H1 (cell line): ENCODE data around the gene CDH6. TPM values are rescaled to one million over a fixed set of nuclear protein-coding genes. Genes with fewer than 3 reads are reported as not detected.

Experiments used
- CTCF ChIA-PET: fragments of 300-600 bp; sonication (Branson Sonifier 250); formaldehyde crosslinking; loops from one replicate; lab custom pipeline; 2021; ENCODE audit not compliant: partially characterized antibody; lab: Charles Lee
- POLR2A ChIA-PET: fragments of 300-600 bp; sonication (Branson Sonifier 250); formaldehyde crosslinking; loops from one replicate; lab custom pipeline; 2021; ENCODE audit warnings: inconsistent platforms; ENCODE audit not compliant: partially characterized antibody; lab: Charles Lee
- DNase-seq, 2 experiments: peaks; one replicate each; pipeline versions ENCODE4 v3.0.0 to v3.0.0-alpha.2; 2010 to 2022; ENCODE audit warnings: low spot score in 2 of 2, low read depth in 1 of 2, mixed read lengths in 1 of 2
- FAIRE-seq: peaks from 2 replicates; lab custom pipeline; 2011; peaks lifted over from hg19 to GRCh38; lab: Jason Lieb, UNC
- H2AFZ ChIP-seq: 2 replicates; pipeline ENCODE4 v1.8.1; 2012; ENCODE audit warnings: low read length, inconsistent platforms
- H2AK5ac ChIP-seq: 2 replicates; pipeline ENCODE4 v1.6.1; 2013; ENCODE audit warnings: low read depth, low read length
- H2BK120ac ChIP-seq: replicated peaks from 2 replicates; pipeline ENCODE3; 2013; ENCODE audit warnings: low read depth, low read length, inconsistent platforms
- H2BK12ac ChIP-seq: 2 replicates; pipeline ENCODE4 v1.6.1; 2013; ENCODE audit warnings: low read depth, low read length
- H2BK15ac ChIP-seq: 2 replicates; pipeline ENCODE4 v1.6.1; 2013; ENCODE audit warnings: low read length
- H2BK20ac ChIP-seq: 2 replicates; pipeline ENCODE4 v1.6.1; 2013; ENCODE audit warnings: low read length
- H2BK5ac ChIP-seq: 2 replicates; pipeline ENCODE4 v1.6.1; 2013; ENCODE audit warnings: low read depth, low read length
- H3K14ac ChIP-seq: 2 replicates; pipeline ENCODE4 v1.6.1; 2013; ENCODE audit warnings: inconsistent platforms; ENCODE audit not compliant: insufficient read length
- H3K18ac ChIP-seq: 2 replicates; pipeline ENCODE4 v1.6.1; 2013; ENCODE audit warnings: low read length; ENCODE audit errors: extremely low read depth
- H3K23ac ChIP-seq: 2 replicates; pipeline ENCODE4 v1.6.1; 2013; ENCODE audit warnings: inconsistent platforms; ENCODE audit not compliant: insufficient read length
- H3K23me2 ChIP-seq: 2 replicates; pipeline ENCODE4 v1.6.1; 2013; ENCODE audit warnings: low read depth, low read length
- H3K27ac ChIP-seq: 2 replicates; pipeline ENCODE4 v1.6.1; 2011; ENCODE audit warnings: low read depth, low read length, inconsistent platforms
- H3K27me3 ChIP-seq, 4 experiments: replicated peaks in 1 of 4; 1 replicate in 1 of 4; 2 replicates in 3 of 4; pipeline versions ENCODE4 v1.6.1 to v1.8.1; 2011 to 2013; ENCODE audit warnings: low read length in 3 of 4, mild to moderate bottlenecking in 3 of 4, inconsistent platforms in 2 of 4, mixed read lengths in 2 of 4, moderate library complexity in 1 of 4; ENCODE audit not compliant: control insufficient read depth in 3 of 4, insufficient read depth in 3 of 4; ENCODE audit errors: extremely low read depth in 1 of 4
- H3K36me3 ChIP-seq, 4 experiments: 2 replicates each; pipeline versions ENCODE4 v1.6.1 to v1.8.1; 2011 to 2013; ENCODE audit warnings: mild to moderate bottlenecking in 4 of 4, low read length in 3 of 4, moderate library complexity in 2 of 4, control low read depth in 1 of 4, inconsistent platforms in 1 of 4; ENCODE audit not compliant: insufficient read depth in 4 of 4, control insufficient read depth in 2 of 4
- H3K4ac ChIP-seq: replicated peaks from 2 replicates; pipeline ENCODE3; 2013; ENCODE audit warnings: low read length, low read depth, mixed read lengths, inconsistent platforms; ENCODE audit not compliant: insufficient read length
- H3K4me1 ChIP-seq, 4 experiments: replicated peaks in 1 of 4; 1 replicate in 1 of 4; 2 replicates in 3 of 4; pipeline versions ENCODE4 v1.6.1 to v1.8.1; 2011 to 2013; ENCODE audit warnings: low read length in 3 of 4, inconsistent platforms in 2 of 4, mixed read lengths in 1 of 4; ENCODE audit not compliant: insufficient read depth in 4 of 4, control insufficient read depth in 3 of 4
- H3K4me2 ChIP-seq, 2 experiments: 2 replicates each; pipeline versions ENCODE4 v1.6.1 to v1.8.1; 2011 to 2013; ENCODE audit warnings: low read depth in 2 of 2, low read length in 2 of 2, control low read depth in 1 of 2, inconsistent platforms in 1 of 2, mild to moderate bottlenecking in 1 of 2; ENCODE audit not compliant: insufficient read depth in 1 of 2
- H3K4me3 ChIP-seq, 4 experiments: fragments of 200-600, 300-600 bp in 1 of 4; sonication (generic), shearing (Covaris generic), sonication (Bioruptor Twin) in 1 of 4; 2 replicates each; pipeline versions ENCODE4 v1.5.1 to v1.8.1; 2011 to 2016; ENCODE audit warnings: low read length in 4 of 4, low read depth in 3 of 4, control low read depth in 2 of 4, inconsistent platforms in 2 of 4, mild to moderate bottlenecking in 2 of 4, mixed read lengths in 1 of 4, moderate library complexity in 1 of 4; ENCODE audit not compliant: insufficient read depth in 2 of 4; ENCODE audit errors: extremely low read depth in 1 of 4
- H3K56ac ChIP-seq: replicated peaks from 2 replicates; pipeline ENCODE3; 2013; ENCODE audit warnings: low read depth, mild to moderate bottlenecking, mixed read lengths, low read length, inconsistent platforms; ENCODE audit not compliant: insufficient read length
- H3K79me1 ChIP-seq: 2 replicates; pipeline ENCODE4 v1.6.1; 2013; ENCODE audit warnings: low read depth, low read length, control low read depth
- H3K79me2 ChIP-seq, 2 experiments: 2 replicates each; pipeline versions ENCODE4 v1.6.1 to v1.8.1; 2012 to 2013; ENCODE audit warnings: low read length in 2 of 2, mild to moderate bottlenecking in 2 of 2, inconsistent platforms in 1 of 2; ENCODE audit not compliant: insufficient read depth in 2 of 2, control insufficient read depth in 1 of 2
- H3K9ac ChIP-seq, 4 experiments: replicated peaks in 1 of 4; 1 replicate in 1 of 4; 2 replicates in 3 of 4; pipeline versions ENCODE4 v1.6.1 to v1.8.1; 2011 to 2013; ENCODE audit warnings: low read depth in 3 of 4, low read length in 3 of 4, control low read depth in 2 of 4, mild to moderate bottlenecking in 2 of 4, moderate library complexity in 2 of 4, inconsistent platforms in 1 of 4; ENCODE audit errors: extremely low read depth in 1 of 4
- H3K9me3 ChIP-seq, 2 experiments: 2 replicates each; pipeline versions ENCODE4 v1.6.1 to v1.8.1; 2012 to 2013; ENCODE audit warnings: mild to moderate bottlenecking in 2 of 2, moderate library complexity in 2 of 2, control low read depth in 1 of 2, inconsistent platforms in 1 of 2, low read depth in 1 of 2, low read length in 1 of 2, mixed read lengths in 1 of 2; ENCODE audit not compliant: insufficient read depth in 2 of 2
- H4K20me1 ChIP-seq, 2 experiments: replicated peaks in 1 of 2; 2 replicates each; pipeline versions ENCODE3 to v1.8.1; 2011 to 2013; ENCODE audit warnings: inconsistent platforms in 2 of 2, low read length in 2 of 2, mild to moderate bottlenecking in 1 of 2; ENCODE audit not compliant: insufficient read depth in 2 of 2, control insufficient read depth in 1 of 2
- H4K5ac ChIP-seq: 2 replicates; pipeline ENCODE4 v1.6.1; 2013; ENCODE audit warnings: low read length, low read depth, mixed read lengths, inconsistent platforms; ENCODE audit not compliant: insufficient read length
- H4K8ac ChIP-seq: 2 replicates; pipeline ENCODE4 v1.8.0; 2013; ENCODE audit warnings: mild to moderate bottlenecking, moderate library complexity, low read length, inconsistent platforms; ENCODE audit not compliant: insufficient read depth; ENCODE audit errors: extremely low read depth
- H4K91ac ChIP-seq: replicated peaks from 2 replicates; pipeline ENCODE3; 2013; ENCODE audit warnings: low read length, mixed read lengths, inconsistent platforms; ENCODE audit not compliant: insufficient read length
- BACH1 ChIP-seq: IDR thresholded peaks from 2 replicates; pipeline ENCODE4 v1.6.1; 2012; ENCODE audit warnings: low read length, improper control_type of control experiment
- KDM5A ChIP-seq: fragments of 200-600 bp; IDR thresholded peaks from 2 replicates; pipeline ENCODE4 v1.7.1; 2012; ENCODE audit warnings: mild to moderate bottlenecking, low read length, inconsistent platforms, mixed read lengths
- RAD21 ChIP-seq, 2 experiments: IDR thresholded peaks in 1 of 2; conservative IDR thresholded peaks in 1 of 2; 2 replicates each; pipeline ENCODE4 v1.6.1; 2011; ENCODE audit warnings: low read depth in 2 of 2, low read length in 2 of 2, improper control_type of control experiment in 1 of 2, inconsistent platforms in 1 of 2, mild to moderate bottlenecking in 1 of 2, moderate library complexity in 1 of 2
- RBBP5 ChIP-seq: IDR thresholded peaks from 2 replicates; pipeline ENCODE4 v1.7.1; 2012; ENCODE audit warnings: low read depth, mild to moderate bottlenecking, inconsistent platforms, low read length, moderate library complexity, borderline replicate concordance
- YY1 ChIP-seq: IDR thresholded peaks from 2 replicates; pipeline ENCODE4 v1.6.1; 2011; ENCODE audit warnings: low read depth, mild to moderate bottlenecking, low read length
- WGBS, 2 experiments: shearing (Covaris generic) in 1 of 2; methylation state at CpG; one replicate each; pipeline versions ENCODE4 v1.1.6 to v1.1.7; 2013 to 2015; ENCODE audit warnings: low lambda C conversion rate in 2 of 2, mixed read lengths in 2 of 2, inconsistent platforms in 1 of 2, low coverage in 1 of 2, missing lambda C conversion rate in 1 of 2; ENCODE audit not compliant: insufficient replicate concordance in 2 of 2, insufficient coverage in 1 of 2, insufficient read length in 1 of 2; ENCODE audit errors: extremely low coverage in 1 of 2, missing lambda C conversion rate in 1 of 2; 5-methylcytosine and 5-hydroxymethylcytosine counted together
- polyA plus RNA-seq, 7 experiments: library from polyadenylated mRNA; depleted of rRNA in 3 of 7; stranded (reverse) in 5 of 7; unstranded in 2 of 7; fragments of >200 nt in 5 of 7; fragments of 200-250 nt in 2 of 7; gene quantifications; 1 replicate in 5 of 7; 2 replicates in 1 of 7; 4 replicates in 1 of 7; pipeline versions ENCODE4 v1.2.1 to v1.2.3, GENCODE V29; 2011 to 2013; ENCODE audit warnings: missing spikeins in 2 of 7, mixed read lengths in 2 of 7
- total RNA-seq: library from RNA; stranded (reverse); fragmentation: NEBNext Ultra II Directional; extraction: Animal tissue kit (Norgen Biotek cat#: 25700); gene quantifications from 2 replicates; pipeline ENCODE4 v1.2.1, GENCODE V29; 2021

CDH6 gene
- total and polyA plus RNA-seq, 2 of the 8 experiments (the other 6 are each of a cell fraction or from before 2014, with no cell fraction given), result 1.4 to 1.9 TPM

DNA sequence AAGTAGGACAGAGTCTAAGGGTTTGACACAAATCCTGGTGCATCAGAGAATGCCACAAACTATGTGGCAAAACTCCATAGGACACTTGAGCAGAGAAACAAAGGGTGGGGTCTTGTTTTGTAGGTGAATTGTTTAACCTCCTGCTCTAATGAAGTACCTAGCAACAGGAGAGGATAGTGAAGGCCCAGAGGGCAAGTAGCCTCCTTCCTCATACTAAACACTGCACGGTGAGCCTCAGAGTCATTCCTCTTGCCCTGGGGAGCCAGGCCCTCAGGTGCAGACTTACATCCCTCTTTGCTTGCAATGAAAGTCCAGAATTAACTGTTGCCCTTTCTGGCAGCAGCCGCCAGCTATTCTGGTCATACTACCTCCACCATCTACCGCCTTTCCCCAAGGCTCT lies 172.3 kb downstream of the CDH6 start:
- WGBS, 2 experiments, result 91% methylated on average over 3 of the region's 3 CpGs; no CpG with 5 or more reads in 1 of the 2 experiments
- ChIA-PET POLR2A (no interaction called here), CTCF (interaction anchor here (1.0 kb wide), 1 partner anchor 42 kb away, joined by 3 read pairs; no protein-coding TSS in a partner anchor)
- H2AK5ac ChIP-seq, result no peak overlapping the region
- H4K91ac ChIP-seq, result no peak overlapping the region
- H3K18ac ChIP-seq, result no peak overlapping the region
- DNase-seq (no peak), FAIRE-seq (no peak)
- no peak overlapping the region for H2AFZ ChIP-seq
- no peak overlapping the region for H3K9ac ChIP-seq
- no peaks in the 10 kb centered on the region for H3K9me3 ChIP-seq
- no peak overlapping the region for H2BK12ac ChIP-seq
- H3K14ac ChIP-seq, result no peak overlapping the region
- no peak overlapping the region for H2BK20ac ChIP-seq
- H3K79me2 ChIP-seq, result no peaks in the 10 kb centered on the region
- H4K8ac ChIP-seq, result no peak overlapping the region
- H3K23me2 ChIP-seq, result peaks cover 5% of the 10 kb centered on the region; the same call in 1 of the 2 replicates
- H3K27me3 ChIP-seq, result no peaks in the 10 kb centered on the region
- no peak overlapping the region for H2BK15ac ChIP-seq
- no peaks in the 10 kb centered on the region for H4K20me1 ChIP-seq
- H3K4ac ChIP-seq, result no peak overlapping the region
- H3K23ac ChIP-seq, result no peak overlapping the region
- H3K4me3 ChIP-seq, result no peak overlapping the region
- no peak overlapping the region for H3K27ac ChIP-seq
- H3K36me3 ChIP-seq, result no peaks in the 10 kb centered on the region
- H4K5ac ChIP-seq, result no peak overlapping the region
- H3K56ac ChIP-seq, result no peak overlapping the region
- no peak overlapping the region for H3K4me2 ChIP-seq
- no peaks in the 10 kb centered on the region for H3K79me1 ChIP-seq
- peaks cover 0 to 8% (median 2%) of the 10 kb centered on the region in 4 experiments; a peak in 2 of 7 replicates for H3K4me1 ChIP-seq
- H2BK120ac ChIP-seq, result no peak overlapping the region
- no peak overlapping the region for H2BK5ac ChIP-seq
- TF ChIP-seq KDM5A (no peak), RAD21 (IDR thresholded peaks at IDR 0.05 in 1 of 2, conservative IDR thresholded peaks at IDR 0.05 in 1 of 2; ENCODE audit: low read depth in 2 of 2, low read length in 2 of 2) (no peak), RBBP5 (no peak), YY1 (no peak), BACH1 (no peak)
